GM12892 (cell line): ENCODE data around the gene CCDC152.

Source experiments
- POLR2A ChIP-seq: IDR thresholded peaks from 2 replicates; pipeline ENCODE4 v1.6.1; 2011; ENCODE audit warnings: low read depth, low read length, control low read depth
- POLR2AphosphoS5 ChIP-seq: IDR thresholded peaks from 2 replicates; pipeline ENCODE4 v1.6.1; 2011; ENCODE audit warnings: low read depth, low read length, control low read depth
- TAF1 ChIP-seq: IDR thresholded peaks from 2 replicates; pipeline ENCODE4 v1.6.1; 2011; ENCODE audit warnings: low read depth, mild to moderate bottlenecking, control low read depth, low read length, borderline replicate concordance

DNA sequence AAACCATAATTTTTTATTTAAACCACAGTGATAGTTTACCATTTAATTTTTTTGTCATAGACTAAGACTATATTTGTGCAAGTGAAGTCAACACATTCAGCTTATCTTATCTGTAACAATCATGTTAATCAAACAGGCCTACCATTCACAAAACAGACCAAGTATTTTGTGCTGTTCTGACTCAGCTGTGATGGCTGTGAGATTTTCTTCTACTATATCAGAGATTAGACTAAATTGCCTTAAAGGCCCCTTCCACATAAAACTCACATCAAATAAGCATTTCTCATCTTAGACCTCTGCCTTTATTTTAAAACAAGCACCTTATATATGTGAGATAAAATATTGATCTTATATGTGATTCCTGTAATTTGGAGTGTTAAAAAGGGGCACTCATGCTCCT is 13.4 kb downstream of the CCDC152 start:
- TF ChIP-seq POLR2A, result no peak
- TF ChIP-seq TAF1, result no peak
- TF ChIP-seq POLR2AphosphoS5, result no peak
